ENCODE results near the gene TMEM252. TPM values are rescaled to one million over a fixed set of nuclear protein-coding genes. Genes with fewer than 3 reads are reported as not detected.

TMEM252 gene
- total RNA-seq, 2 experiments from 2014 or later = not detected

GRCh38 chr9:68500457-68501381, 40.0 kb downstream of the TMEM252 start:
- no peaks in the 10 kb centered on the region for H3K9me3 Mint-ChIP-seq
- DNase-seq = no peak

DNA sequence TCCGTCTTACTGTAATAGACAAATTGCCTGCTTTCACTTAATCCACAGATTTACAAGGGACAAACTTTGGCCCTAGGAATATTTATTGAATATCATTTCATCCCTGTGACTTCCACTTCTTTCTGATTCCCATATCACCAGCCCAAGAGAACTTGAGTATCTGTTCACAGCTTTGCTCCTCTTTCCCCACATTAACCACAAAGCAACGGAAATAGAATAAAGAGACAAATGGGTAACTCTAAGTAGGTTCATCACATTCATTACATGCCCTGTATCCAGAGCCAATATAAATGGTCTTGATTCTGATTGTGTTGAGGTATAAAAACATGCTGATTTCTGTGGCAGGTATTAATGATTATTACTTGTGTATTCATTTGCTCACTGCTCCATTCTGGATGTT, 41.9 kb downstream of the TMEM252 start:
- H3K27me3 Mint-ChIP-seq = peaks cover 16% of the 10 kb centered on the region
- H3K4me3 Mint-ChIP-seq = no peak overlapping the region
- POLR2A ChIA-PET = no interaction called here
- peaks cover 2% of the 10 kb centered on the region for H3K4me1 Mint-ChIP-seq
- H3K36me3 Mint-ChIP-seq = no peaks in the 10 kb centered on the region
- DNase-seq = no peak
- ATAC-seq (ENCODE audit: low read depth) = no peak
- H3K27ac Mint-ChIP-seq = no peak overlapping the region
- H3K9me3 Mint-ChIP-seq = no peaks in the 10 kb centered on the region

More at GRCh38 chr9:68500457-68501381, 40.0 kb downstream of the TMEM252 start:
- H3K4me1 Mint-ChIP-seq = peaks cover 2% of the 10 kb centered on the region
- POLR2A ChIA-PET = no interaction called here
- H3K27me3 Mint-ChIP-seq = peaks cover 13% of the 10 kb centered on the region
- H3K27ac Mint-ChIP-seq = no peak overlapping the region
- H3K4me3 Mint-ChIP-seq = no peak overlapping the region
- H3K36me3 Mint-ChIP-seq = no peaks in the 10 kb centered on the region
- ATAC-seq (ENCODE audit: low read depth) = no peak

DNA sequence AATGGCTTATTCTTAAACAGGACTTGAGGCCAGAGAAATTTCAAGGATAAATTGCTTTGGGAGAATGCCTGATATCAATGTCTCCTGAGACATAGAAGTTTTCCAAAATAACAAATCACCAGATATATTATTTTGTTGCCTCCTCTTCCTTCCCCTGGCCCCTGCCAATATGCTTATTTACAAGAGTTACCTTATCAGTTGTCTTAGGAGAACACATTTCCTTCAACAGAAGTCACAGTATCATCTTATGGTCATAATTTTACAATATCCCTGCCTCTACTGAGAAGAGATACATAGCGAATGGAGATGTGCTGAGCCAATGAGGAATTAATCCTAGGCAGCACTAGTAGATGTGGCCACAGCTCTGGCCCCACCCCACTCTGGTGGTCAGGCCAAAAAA, 43.1 kb downstream of the TMEM252 start:
- H3K9me3 Mint-ChIP-seq = no peaks in the 10 kb centered on the region
- DNase-seq (no peak), ATAC-seq (ENCODE audit: low read depth) (no peak)
- H3K27ac Mint-ChIP-seq = no peak overlapping the region
- H3K4me3 Mint-ChIP-seq = no peak overlapping the region
- no peaks in the 10 kb centered on the region for H3K36me3 Mint-ChIP-seq
- POLR2A ChIA-PET = no interaction called here
- H3K4me1 Mint-ChIP-seq = peaks cover 2% of the 10 kb centered on the region
- peaks cover 18% of the 10 kb centered on the region for H3K27me3 Mint-ChIP-seq

DNA sequence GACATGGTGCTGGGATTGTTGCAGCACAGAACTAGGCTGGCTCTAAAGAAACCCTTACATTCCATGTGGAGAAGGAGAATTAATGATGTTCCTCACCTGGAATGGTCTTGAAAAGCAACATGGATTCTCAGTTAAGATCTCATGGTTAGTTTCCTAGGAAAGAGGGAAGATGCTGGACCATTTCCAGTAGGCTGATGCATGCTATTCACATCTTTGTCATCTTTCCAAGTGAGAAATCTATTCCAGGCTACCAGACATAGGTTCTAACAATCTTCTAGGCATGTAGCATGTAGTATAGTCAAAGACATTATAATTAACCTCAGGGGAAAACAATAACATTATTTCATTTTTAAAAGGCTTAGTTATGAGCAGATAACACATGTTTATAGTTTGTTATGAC, 44.3 kb downstream of the TMEM252 start:
- POLR2A ChIA-PET = no interaction called here
- Mint-ChIP-seq H3K27ac (no peak overlapping the region), H3K4me1 (peaks cover 2% of the 10 kb centered on the region), H3K36me3 (no peaks in the 10 kb centered on the region), H3K9me3 (no peaks in the 10 kb centered on the region), H3K4me3 (no peak overlapping the region), H3K27me3 (peaks cover 18% of the 10 kb centered on the region)
- no peak for DNase-seq
- no peak for ATAC-seq (ENCODE audit: low read depth)

GRCh38 chr9:68495247-68495646, 45.4 kb downstream of the TMEM252 start:
- H3K4me3 Mint-ChIP-seq = no peak overlapping the region
- H3K4me1 Mint-ChIP-seq = peaks cover 2% of the 10 kb centered on the region
- H3K9me3 Mint-ChIP-seq = no peaks in the 10 kb centered on the region
- ATAC-seq (ENCODE audit: low read depth) (no peak), DNase-seq (no peak)
- POLR2A ChIA-PET = no interaction called here
- H3K36me3 Mint-ChIP-seq = no peaks in the 10 kb centered on the region
- H3K27me3 Mint-ChIP-seq = peaks cover 15% of the 10 kb centered on the region
- H3K27ac Mint-ChIP-seq = no peak overlapping the region

DNA sequence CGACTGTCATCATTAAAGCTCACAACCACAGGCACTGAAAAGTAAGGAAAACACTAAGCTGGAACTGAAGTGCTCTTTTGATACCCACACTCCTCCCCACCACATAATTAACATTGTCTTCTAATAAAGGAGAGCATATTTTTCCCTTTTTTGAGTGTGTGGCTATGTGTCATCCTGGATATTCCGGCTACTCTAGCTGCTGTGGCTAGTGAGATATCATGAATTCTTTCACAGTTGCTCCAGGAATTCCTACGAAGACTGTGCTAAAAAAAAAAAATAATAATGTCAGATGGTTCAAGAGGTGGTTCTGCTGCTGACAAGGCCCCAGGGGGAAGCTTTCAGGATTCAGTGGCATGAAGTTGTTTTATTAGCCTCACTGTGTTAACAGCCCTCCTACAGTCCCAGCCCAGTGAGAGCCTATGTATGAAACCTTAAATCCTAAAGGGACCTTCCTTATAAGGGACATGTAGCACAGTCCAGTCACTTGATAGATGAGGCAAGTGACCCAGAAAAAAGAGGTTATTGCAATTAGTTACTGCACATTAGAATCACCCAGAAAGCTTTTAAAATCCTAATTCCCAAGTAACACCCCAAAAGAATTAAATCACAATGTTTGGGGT, 46.6 kb downstream of the TMEM252 start:
- DNase-seq (no peak), ATAC-seq (ENCODE audit: low read depth) (no peak)
- Mint-ChIP-seq H3K36me3 (no peaks in the 10 kb centered on the region), H3K4me3 (no peak overlapping the region), H3K4me1 (peaks cover 2% of the 10 kb centered on the region), H3K27ac (no peak overlapping the region), H3K9me3 (no peaks in the 10 kb centered on the region), H3K27me3 (peaks cover 11% of the 10 kb centered on the region)
- POLR2A ChIA-PET = no interaction called here

DNA sequence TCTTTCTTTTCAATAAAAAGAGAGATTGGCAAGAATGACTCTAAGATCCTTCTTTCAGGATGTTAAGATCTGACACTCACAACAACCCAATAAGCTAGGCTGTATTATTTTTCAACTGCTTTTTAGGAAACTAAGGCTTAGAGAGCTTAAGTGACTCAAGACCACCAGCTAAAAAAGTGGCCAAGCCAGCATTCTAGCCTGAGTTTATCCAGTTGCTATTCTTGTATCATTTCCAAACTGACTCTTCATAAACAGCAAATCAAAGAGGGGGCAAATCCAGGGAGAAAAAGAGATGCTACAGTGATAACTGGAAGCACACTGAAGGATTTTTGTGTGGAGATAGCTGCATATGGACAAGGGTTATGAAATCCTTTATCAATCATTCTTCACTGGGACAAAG, 47.1 kb downstream of the TMEM252 start:
- DNase-seq = no peak
- Mint-ChIP-seq H3K9me3 (no peaks in the 10 kb centered on the region), H3K4me1 (no peaks in the 10 kb centered on the region), H3K27me3 (peaks cover 11% of the 10 kb centered on the region), H3K4me3 (no peak overlapping the region), H3K36me3 (no peaks in the 10 kb centered on the region), H3K27ac (no peak overlapping the region)
- ATAC-seq (ENCODE audit: low read depth) = no peak
- POLR2A ChIA-PET = no interaction called here

DNA sequence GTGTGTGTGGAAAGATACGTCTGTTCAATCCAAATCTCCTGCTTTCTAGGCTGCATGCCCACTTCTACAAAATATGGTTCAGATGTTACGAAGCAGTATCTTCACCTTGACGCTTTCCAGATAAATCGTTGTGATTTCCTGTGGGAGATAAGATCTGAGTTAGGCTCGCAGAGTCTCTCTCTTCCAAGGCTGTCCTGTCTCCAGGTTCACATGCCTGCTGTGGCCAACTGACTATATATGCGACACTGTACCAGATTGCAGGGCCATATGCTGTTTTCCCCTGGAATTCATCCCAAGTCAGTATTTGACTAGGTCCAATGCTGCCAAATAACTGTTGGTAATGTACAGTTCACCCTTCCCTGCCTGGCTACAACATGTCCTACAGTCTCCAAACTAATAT, 47.9 kb downstream of the TMEM252 start:
- Mint-ChIP-seq H3K9me3 (no peaks in the 10 kb centered on the region), H3K27me3 (peaks cover 11% of the 10 kb centered on the region), H3K4me3 (no peak overlapping the region), H3K27ac (no peak overlapping the region), H3K36me3 (no peaks in the 10 kb centered on the region), H3K4me1 (no peaks in the 10 kb centered on the region)
- ATAC-seq (ENCODE audit: low read depth) = no peak
- DNase-seq = no peak
- POLR2A ChIA-PET = no interaction called here

DNA sequence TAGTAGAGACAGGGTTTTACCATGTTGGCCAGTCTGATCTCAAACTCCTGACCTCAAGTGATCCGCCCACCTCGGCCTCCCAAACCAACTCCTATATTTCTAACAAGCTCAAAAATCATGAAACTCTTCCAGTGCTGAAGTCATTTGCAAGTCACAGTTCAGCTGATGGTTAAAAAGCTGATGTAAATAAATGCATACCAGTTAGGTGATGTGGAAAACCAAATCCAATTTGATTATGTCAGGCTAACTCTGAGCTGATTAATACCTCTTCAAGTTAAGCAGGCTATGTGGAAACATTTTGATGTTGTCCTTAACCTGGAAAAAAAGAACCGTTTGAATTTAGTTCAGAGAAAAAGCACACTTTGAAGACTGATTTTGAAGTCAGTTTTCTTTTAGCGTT, 51.0 kb downstream of the TMEM252 start:
- Mint-ChIP-seq H3K4me1 (no peaks in the 10 kb centered on the region), H3K4me3 (no peak overlapping the region), H3K9me3 (no peaks in the 10 kb centered on the region), H3K36me3 (no peaks in the 10 kb centered on the region), H3K27me3 (peaks cover 6% of the 10 kb centered on the region), H3K27ac (no peak overlapping the region)
- ATAC-seq (ENCODE audit: low read depth) (no peak), DNase-seq (no peak)
- POLR2A ChIA-PET = no interaction called here

- Mint-ChIP-seq H3K4me1 (no peaks in the 10 kb centered on the region), H3K4me3 (no peak overlapping the region), H3K36me3 (no peaks in the 10 kb centered on the region), H3K9me3 (no peaks in the 10 kb centered on the region), H3K27me3 (peaks cover 4% of the 10 kb centered on the region), H3K27ac (no peak overlapping the region)
- ATAC-seq (ENCODE audit: low read depth) = no peak
- no peak for DNase-seq
- POLR2A ChIA-PET = no interaction called here
These were observed 52.6 kb downstream of the TMEM252 start for GRCh38 chr9:68488126-68488525.

Other genes with a start within 250 kb of the TMEM252 start
- not detected for gene FOXD4L3, start 238.0 kb downstream of the TMEM252 start, total RNA-seq
- gene PGM5, start 184.3 kb downstream of the TMEM252 start, total RNA-seq = not detected
- gene PIP5K1B, start 164.4 kb upstream of the TMEM252 start, total RNA-seq = under 1 TPM in 1 of 2 experiments, not detected in 1; 0.36 TPM